DOHH2 (cell line): Measurements from ENCODE around the gene USH2A.

ENCODE experiments used
- H3F3A ChIP-seq: fragments of 200-600 bp; sonication (generic), shearing (Covaris generic); 2 replicates; pipeline ENCODE4 v1.6.0; 2016; ENCODE audit warnings: antibody characterized with exemption, mild to moderate bottlenecking; ENCODE audit not compliant: control insufficient read depth, insufficient read depth
- H3K27ac ChIP-seq: fragments of 200-600 bp; sonication (generic); 2 replicates; pipeline ENCODE4 v1.5.1; 2014; ENCODE audit warnings: low read depth, mild to moderate bottlenecking, low read length, moderate library complexity
- H3K27me3 ChIP-seq: fragments of 200-600 bp; sonication (generic); 2 replicates; pipeline ENCODE4 v1.6.1; 2014; ENCODE audit warnings: mild to moderate bottlenecking, low read length, mixed read lengths; ENCODE audit not compliant: control insufficient read depth
- H3K36me3 ChIP-seq: fragments of 200-600 bp; sonication (generic); 2 replicates; pipeline ENCODE4 v1.6.1; 2014; ENCODE audit warnings: mild to moderate bottlenecking, low read length, moderate library complexity, mixed read lengths; ENCODE audit not compliant: control insufficient read depth
- H3K4me1 ChIP-seq: fragments of 200-600 bp; sonication (generic); 2 replicates; pipeline ENCODE4 v1.6.1; 2014; ENCODE audit warnings: mild to moderate bottlenecking, low read length, mixed read lengths; ENCODE audit not compliant: control insufficient read depth
- H3K4me2 ChIP-seq: fragments of 200-600 bp; sonication (generic); 2 replicates; pipeline ENCODE4 v1.6.0; 2014; ENCODE audit warnings: mild to moderate bottlenecking, low read length, moderate library complexity
- H3K4me3 ChIP-seq: fragments of 200-600 bp; sonication (generic); 2 replicates; pipeline ENCODE4 v1.5.1; 2014; ENCODE audit warnings: mild to moderate bottlenecking, low read length, mixed read lengths
- H3K79me2 ChIP-seq: fragments of 200-600 bp; sonication (generic); 2 replicates; pipeline ENCODE4 v1.6.1; 2014; ENCODE audit warnings: mild to moderate bottlenecking, low read length, mixed read lengths; ENCODE audit not compliant: control insufficient read depth
- H3K9me2 ChIP-seq: fragments of 200-600 bp; sonication (generic); replicated peaks from 2 replicates; pipeline ENCODE4 v1.6.1; 2014; ENCODE audit warnings: mild to moderate bottlenecking, low read length, mixed read lengths; ENCODE audit not compliant: control insufficient read depth
- H3K9me3 ChIP-seq: fragments of 200-600 bp; sonication (generic); 2 replicates; pipeline ENCODE4 v1.6.1; 2014; ENCODE audit warnings: antibody characterized with exemption, low read length, mixed read lengths; ENCODE audit not compliant: control insufficient read depth, insufficient read depth
- H4K20me1 ChIP-seq: fragments of 200-600 bp; sonication (generic); 2 replicates; pipeline ENCODE4 v1.6.0; 2014; ENCODE audit warnings: low read depth, mild to moderate bottlenecking, antibody characterized with exemption, low read length, moderate library complexity; ENCODE audit not compliant: control insufficient read depth, insufficient read depth
- EZH2phosphoT487 ChIP-seq: fragments of 200-600 bp; sonication (generic); IDR thresholded peaks from 2 replicates; pipeline ENCODE4 v1.6.1; 2017; ENCODE audit warnings: borderline replicate concordance, mild to moderate bottlenecking, antibody characterized with exemption, low read length, moderate library complexity, mixed read lengths
- TF ChIP-seq, protein P1 (sequence below): fragments of 200-600 bp; sonication (generic); IDR thresholded peaks from one replicate; pipeline ENCODE4 v1.5.1; 2014; ENCODE audit warnings: antibody characterized with exemption, mild to moderate bottlenecking, low read depth, low read length; ENCODE audit not compliant: poor library complexity, severe bottlenecking

Gene USH2A

DNA sequence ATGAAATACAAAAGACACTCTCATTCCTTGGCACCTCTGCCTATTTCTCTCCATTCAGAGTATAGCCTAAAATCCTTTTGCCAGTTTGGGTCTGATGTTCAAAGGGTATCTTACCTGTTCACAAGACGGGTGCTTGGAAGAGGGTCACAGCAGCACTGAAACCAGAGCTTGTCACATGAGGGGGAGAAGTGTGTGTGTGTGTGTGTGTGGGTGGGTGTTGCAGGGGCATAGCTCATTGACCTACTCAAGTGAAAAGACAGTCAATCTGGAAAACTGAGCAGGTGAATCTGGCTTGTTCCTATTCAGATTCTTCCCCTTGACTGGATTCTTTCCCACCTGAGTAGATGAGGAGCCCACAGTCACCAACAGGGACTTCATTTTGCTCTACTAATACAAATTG is 792.2 kb downstream of the USH2A start:
- no peak overlapping the region for H3K27ac ChIP-seq
- H3K4me2 ChIP-seq = no peak overlapping the region
- no peaks in the 10 kb centered on the region for H3K9me3 ChIP-seq
- H3K9me2 ChIP-seq = no peaks in the 10 kb centered on the region
- H3F3A ChIP-seq = no peaks in the 10 kb centered on the region
- no peaks in the 10 kb centered on the region for H4K20me1 ChIP-seq
- H3K27me3 ChIP-seq = no peaks in the 10 kb centered on the region
- no peaks in the 10 kb centered on the region for H3K79me2 ChIP-seq
- TF ChIP-seq, protein P1, sequence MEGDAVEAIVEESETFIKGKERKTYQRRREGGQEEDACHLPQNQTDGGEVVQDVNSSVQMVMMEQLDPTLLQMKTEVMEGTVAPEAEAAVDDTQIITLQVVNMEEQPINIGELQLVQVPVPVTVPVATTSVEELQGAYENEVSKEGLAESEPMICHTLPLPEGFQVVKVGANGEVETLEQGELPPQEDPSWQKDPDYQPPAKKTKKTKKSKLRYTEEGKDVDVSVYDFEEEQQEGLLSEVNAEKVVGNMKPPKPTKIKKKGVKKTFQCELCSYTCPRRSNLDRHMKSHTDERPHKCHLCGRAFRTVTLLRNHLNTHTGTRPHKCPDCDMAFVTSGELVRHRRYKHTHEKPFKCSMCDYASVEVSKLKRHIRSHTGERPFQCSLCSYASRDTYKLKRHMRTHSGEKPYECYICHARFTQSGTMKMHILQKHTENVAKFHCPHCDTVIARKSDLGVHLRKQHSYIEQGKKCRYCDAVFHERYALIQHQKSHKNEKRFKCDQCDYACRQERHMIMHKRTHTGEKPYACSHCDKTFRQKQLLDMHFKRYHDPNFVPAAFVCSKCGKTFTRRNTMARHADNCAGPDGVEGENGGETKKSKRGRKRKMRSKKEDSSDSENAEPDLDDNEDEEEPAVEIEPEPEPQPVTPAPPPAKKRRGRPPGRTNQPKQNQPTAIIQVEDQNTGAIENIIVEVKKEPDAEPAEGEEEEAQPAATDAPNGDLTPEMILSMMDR = no peak
- TF ChIP-seq EZH2phosphoT487 = no peak
- H3K36me3 ChIP-seq = no peaks in the 10 kb centered on the region
- H3K4me3 ChIP-seq = no peak overlapping the region
- H3K4me1 ChIP-seq = no peaks in the 10 kb centered on the region

DNA sequence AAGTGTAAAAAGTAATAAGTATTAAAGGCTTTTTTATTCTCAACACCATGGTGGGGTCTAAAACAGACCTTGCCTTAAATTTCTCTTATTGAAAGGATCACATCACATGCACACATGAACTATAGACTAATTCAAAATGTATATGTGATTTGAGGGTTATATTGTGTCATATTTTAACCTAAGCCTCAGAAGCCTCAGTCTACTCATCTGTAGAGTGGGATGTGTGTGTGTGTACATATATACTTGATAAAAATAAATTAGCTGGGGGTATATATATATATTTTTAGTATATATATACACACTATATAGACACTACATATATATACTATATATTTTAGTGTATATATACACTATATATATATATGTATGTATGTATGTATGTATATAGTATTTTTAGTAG is 797.3 kb downstream of the USH2A start:
- no peaks in the 10 kb centered on the region for H3K27me3 ChIP-seq
- TF ChIP-seq EZH2phosphoT487 = no peak
- TF ChIP-seq, protein P1 = no peak
- H3K36me3 ChIP-seq = peaks cover under 1% of the 10 kb centered on the region
- H3K79me2 ChIP-seq = no peaks in the 10 kb centered on the region
- H3K27ac ChIP-seq = no peak overlapping the region
- H3K9me3 ChIP-seq = no peaks in the 10 kb centered on the region
- H4K20me1 ChIP-seq = no peaks in the 10 kb centered on the region
- H3K9me2 ChIP-seq = no peaks in the 10 kb centered on the region
- H3K4me1 ChIP-seq = no peaks in the 10 kb centered on the region
- H3F3A ChIP-seq = no peaks in the 10 kb centered on the region
- no peak overlapping the region for H3K4me3 ChIP-seq
- no peak overlapping the region for H3K4me2 ChIP-seq

DNA sequence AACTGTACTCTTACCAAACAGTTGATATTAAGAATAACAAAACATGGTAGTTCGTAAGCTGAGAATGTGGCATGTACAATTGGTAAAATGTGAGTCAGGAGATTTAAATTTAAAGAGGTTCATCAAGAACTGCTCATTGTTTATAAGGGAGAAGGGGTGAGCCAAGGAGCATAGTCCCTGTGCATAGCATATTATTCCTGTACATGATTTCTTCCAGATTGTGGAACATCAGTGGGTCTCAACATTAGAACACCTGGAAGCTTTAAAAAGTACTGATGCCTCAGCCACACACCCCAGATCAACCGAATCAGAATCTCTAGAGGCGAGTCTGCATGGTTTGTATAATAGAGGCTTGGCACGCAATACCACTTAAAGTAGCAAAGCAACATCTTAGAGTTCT is 800.1 kb downstream of the USH2A start:
- Histone ChIP-seq H3K9me2 (no peaks in the 10 kb centered on the region), H3K79me2 (no peaks in the 10 kb centered on the region), H3K36me3 (peaks cover 22% of the 10 kb centered on the region), H3K27me3 (no peaks in the 10 kb centered on the region), H3K27ac (no peak overlapping the region), H3K9me3 (no peaks in the 10 kb centered on the region), H3K4me1 (no peaks in the 10 kb centered on the region), H3K4me3 (no peak overlapping the region), H4K20me1 (no peaks in the 10 kb centered on the region), H3K4me2 (no peak overlapping the region), H3F3A (no peaks in the 10 kb centered on the region)
- TF ChIP-seq, protein P1 = no peak
- no peak for TF ChIP-seq EZH2phosphoT487

DNA sequence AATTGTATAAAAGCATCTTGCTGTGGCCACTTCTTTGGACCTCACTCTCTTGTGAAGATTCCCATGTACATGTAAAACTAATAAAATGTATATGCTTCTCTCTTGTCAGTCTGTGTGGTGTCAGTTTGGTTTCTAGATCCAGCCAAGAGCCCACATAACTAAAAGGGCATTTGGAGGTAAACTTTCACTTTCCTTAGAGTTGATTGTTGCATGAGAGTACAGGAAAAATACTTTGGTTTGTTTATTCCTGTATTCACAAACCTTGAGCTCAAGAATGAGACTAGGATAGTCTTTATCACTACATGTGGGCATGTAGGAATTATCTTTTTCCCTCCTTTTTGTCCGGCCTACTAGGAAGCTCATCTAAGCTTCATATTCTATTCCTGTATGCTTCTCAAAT is 805.3 kb downstream of the USH2A start:
- no peaks in the 10 kb centered on the region for H4K20me1 ChIP-seq
- H3K36me3 ChIP-seq = peaks cover 36% of the 10 kb centered on the region
- H3K9me2 ChIP-seq = no peaks in the 10 kb centered on the region
- H3K27ac ChIP-seq = no peak overlapping the region
- no peaks in the 10 kb centered on the region for H3F3A ChIP-seq
- TF ChIP-seq EZH2phosphoT487 = no peak
- TF ChIP-seq, protein P1 = no peak
- H3K9me3 ChIP-seq = no peaks in the 10 kb centered on the region
- H3K4me2 ChIP-seq = no peak overlapping the region
- H3K79me2 ChIP-seq = no peaks in the 10 kb centered on the region
- H3K4me3 ChIP-seq = no peak overlapping the region
- H3K27me3 ChIP-seq = no peaks in the 10 kb centered on the region
- H3K4me1 ChIP-seq = no peaks in the 10 kb centered on the region
